ENCODE data around the gene LSG1. TPM values are rescaled to one million over a fixed set of nuclear protein-coding genes. Genes with fewer than 3 reads are reported as not detected.
A peak's percentile ranks its signal among the peaks of the same experiment; 100 is the strongest.

The LSG1 gene
- total and polyA plus RNA-seq, 2 of the 13 experiments (the other 11 are each of a cell fraction or from before 2014, with no cell fraction given) = 21.4 to 32.1 TPM

DNA sequence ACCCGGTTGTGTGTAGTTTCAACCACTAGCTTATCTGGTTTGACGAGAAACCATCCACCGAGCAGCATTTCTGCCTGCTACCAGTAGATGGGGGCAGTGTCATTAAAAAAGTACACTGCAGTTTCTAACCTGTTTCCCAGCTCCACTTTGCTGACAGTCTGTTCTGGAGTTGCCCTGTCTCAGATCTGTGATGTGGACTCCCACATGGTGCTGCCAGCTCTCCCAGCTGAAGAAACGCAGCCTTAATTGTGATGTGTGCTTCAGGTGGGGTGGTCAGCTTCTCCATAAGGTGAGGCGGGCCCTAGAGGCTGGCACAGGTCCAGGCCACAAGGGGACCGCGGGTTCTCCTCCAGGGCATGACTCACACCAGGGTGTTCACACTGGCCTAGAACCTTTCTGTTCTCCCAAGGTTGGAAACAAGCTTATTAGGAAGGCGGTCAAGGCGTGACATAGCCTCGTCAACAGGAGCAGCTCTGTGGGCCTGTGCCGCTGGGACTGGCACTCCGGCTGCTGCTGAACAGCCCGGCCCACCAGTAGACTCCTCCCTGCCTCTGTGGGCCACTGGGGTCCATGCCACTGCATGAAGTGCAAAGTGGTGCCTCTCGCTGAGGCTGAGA lies 10.8 kb upstream of the LSG1 start (continued):
- TF ChIP-seq ZMYM2 (CRISPR knock-in tag; IDR thresholded peaks at IDR 0.05) = no peak
- TF ChIP-seq, protein P1, sequence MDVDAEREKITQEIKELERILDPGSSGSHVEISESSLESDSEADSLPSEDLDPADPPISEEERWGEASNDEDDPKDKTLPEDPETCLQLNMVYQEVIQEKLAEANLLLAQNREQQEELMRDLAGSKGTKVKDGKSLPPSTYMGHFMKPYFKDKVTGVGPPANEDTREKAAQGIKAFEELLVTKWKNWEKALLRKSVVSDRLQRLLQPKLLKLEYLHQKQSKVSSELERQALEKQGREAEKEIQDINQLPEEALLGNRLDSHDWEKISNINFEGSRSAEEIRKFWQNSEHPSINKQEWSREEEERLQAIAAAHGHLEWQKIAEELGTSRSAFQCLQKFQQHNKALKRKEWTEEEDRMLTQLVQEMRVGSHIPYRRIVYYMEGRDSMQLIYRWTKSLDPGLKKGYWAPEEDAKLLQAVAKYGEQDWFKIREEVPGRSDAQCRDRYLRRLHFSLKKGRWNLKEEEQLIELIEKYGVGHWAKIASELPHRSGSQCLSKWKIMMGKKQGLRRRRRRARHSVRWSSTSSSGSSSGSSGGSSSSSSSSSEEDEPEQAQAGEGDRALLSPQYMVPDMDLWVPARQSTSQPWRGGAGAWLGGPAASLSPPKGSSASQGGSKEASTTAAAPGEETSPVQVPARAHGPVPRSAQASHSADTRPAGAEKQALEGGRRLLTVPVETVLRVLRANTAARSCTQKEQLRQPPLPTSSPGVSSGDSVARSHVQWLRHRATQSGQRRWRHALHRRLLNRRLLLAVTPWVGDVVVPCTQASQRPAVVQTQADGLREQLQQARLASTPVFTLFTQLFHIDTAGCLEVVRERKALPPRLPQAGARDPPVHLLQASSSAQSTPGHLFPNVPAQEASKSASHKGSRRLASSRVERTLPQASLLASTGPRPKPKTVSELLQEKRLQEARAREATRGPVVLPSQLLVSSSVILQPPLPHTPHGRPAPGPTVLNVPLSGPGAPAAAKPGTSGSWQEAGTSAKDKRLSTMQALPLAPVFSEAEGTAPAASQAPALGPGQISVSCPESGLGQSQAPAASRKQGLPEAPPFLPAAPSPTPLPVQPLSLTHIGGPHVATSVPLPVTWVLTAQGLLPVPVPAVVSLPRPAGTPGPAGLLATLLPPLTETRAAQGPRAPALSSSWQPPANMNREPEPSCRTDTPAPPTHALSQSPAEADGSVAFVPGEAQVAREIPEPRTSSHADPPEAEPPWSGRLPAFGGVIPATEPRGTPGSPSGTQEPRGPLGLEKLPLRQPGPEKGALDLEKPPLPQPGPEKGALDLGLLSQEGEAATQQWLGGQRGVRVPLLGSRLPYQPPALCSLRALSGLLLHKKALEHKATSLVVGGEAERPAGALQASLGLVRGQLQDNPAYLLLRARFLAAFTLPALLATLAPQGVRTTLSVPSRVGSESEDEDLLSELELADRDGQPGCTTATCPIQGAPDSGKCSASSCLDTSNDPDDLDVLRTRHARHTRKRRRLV (CRISPR knock-in tag; IDR thresholded peaks at IDR 0.05) = no peak
- TF ChIP-seq KDM1A (CRISPR knock-in tag; IDR thresholded peaks at IDR 0.05) = no peak
- TF ChIP-seq MXD1 (CRISPR knock-in tag; IDR thresholded peaks at IDR 0.05) = no peak
- no peak for TF ChIP-seq TBP (CRISPR knock-in tag; IDR thresholded peaks at IDR 0.05)
- TF ChIP-seq SALL1 (CRISPR knock-in tag; IDR thresholded peaks at IDR 0.05) = peak; percentile 57; the same call in 1 of the 2 replicates
- no peak for TF ChIP-seq MAFG (CRISPR knock-in tag; IDR thresholded peaks at IDR 0.05)
- no peak for TF ChIP-seq ZC3H4 (CRISPR knock-in tag; IDR thresholded peaks at IDR 0.05; ENCODE audit: borderline replicate concordance)
- peak; percentile 56 for TF ChIP-seq ZNF263 (CRISPR knock-in tag; IDR thresholded peaks at IDR 0.05)
- 0 out of 2 replicates have a peak, but pooled peaks have one; percentile 4 for TF ChIP-seq BCL6 (CRISPR knock-in tag; IDR thresholded peaks at IDR 0.05)
- no peak for TF ChIP-seq ZSCAN31 (CRISPR knock-in tag; IDR thresholded peaks at IDR 0.05; ENCODE audit: low read depth)
- TF ChIP-seq HHEX (CRISPR knock-in tag; IDR thresholded peaks at IDR 0.05) = no peak
- peak; percentile 47; the same call in 1 of the 2 replicates for TF ChIP-seq KDM4B (CRISPR knock-in tag; IDR thresholded peaks at IDR 0.05)
- TF ChIP-seq RARA (CRISPR knock-in tag; IDR thresholded peaks at IDR 0.05) = 0 out of 2 replicates have a peak, but pooled peaks have one; percentile 15
- TF ChIP-seq ISL2 (CRISPR knock-in tag; IDR thresholded peaks at IDR 0.05) = peak; percentile 38; the same call in 1 of the 2 replicates
- peak; percentile 57; the same call in 1 of the 2 replicates for TF ChIP-seq ZNF350 (CRISPR knock-in tag; IDR thresholded peaks at IDR 0.05; ENCODE audit: borderline replicate concordance, low read depth)
- TF ChIP-seq CBX5 (CRISPR knock-in tag; IDR thresholded peaks at IDR 0.05; ENCODE audit: borderline replicate concordance) = peak; percentile 22; the same call in 1 of the 2 replicates
- TF ChIP-seq TRIM24 (CRISPR knock-in tag; IDR thresholded peaks at IDR 0.05) = no peak
- TF ChIP-seq, protein P2, sequence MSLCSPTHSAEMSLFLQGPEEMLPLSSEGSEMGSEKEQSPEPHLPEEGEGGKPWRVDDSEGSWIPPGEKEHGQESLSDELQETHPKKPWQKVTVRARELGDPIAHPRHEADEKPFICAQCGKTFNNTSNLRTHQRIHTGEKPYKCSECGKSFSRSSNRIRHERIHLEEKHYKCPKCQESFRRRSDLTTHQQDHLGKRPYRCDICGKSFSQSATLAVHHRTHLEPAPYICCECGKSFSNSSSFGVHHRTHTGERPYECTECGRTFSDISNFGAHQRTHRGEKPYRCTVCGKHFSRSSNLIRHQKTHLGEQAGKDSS (CRISPR knock-in tag; IDR thresholded peaks at IDR 0.05; ENCODE audit: borderline replicate concordance, low read depth) = no peak
- TF ChIP-seq HDAC1 (CRISPR knock-in tag; IDR thresholded peaks at IDR 0.05) = peak; percentile 24; the same call in 1 of the 2 replicates
- TF ChIP-seq SMARCC2 (IDR thresholded peaks at IDR 0.05) = no peak
- no peak for TF ChIP-seq ZNF136 (CRISPR knock-in tag; IDR thresholded peaks at IDR 0.05; ENCODE audit: low read depth)
- TF ChIP-seq, protein P3, sequence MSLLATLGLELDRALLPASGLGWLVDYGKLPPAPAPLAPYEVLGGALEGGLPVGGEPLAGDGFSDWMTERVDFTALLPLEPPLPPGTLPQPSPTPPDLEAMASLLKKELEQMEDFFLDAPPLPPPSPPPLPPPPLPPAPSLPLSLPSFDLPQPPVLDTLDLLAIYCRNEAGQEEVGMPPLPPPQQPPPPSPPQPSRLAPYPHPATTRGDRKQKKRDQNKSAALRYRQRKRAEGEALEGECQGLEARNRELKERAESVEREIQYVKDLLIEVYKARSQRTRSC (CRISPR knock-in tag; IDR thresholded peaks at IDR 0.05; ENCODE audit: low read depth) = 0 out of 2 replicates have a peak, but pooled peaks have one; percentile 39
- TF ChIP-seq, protein P4, sequence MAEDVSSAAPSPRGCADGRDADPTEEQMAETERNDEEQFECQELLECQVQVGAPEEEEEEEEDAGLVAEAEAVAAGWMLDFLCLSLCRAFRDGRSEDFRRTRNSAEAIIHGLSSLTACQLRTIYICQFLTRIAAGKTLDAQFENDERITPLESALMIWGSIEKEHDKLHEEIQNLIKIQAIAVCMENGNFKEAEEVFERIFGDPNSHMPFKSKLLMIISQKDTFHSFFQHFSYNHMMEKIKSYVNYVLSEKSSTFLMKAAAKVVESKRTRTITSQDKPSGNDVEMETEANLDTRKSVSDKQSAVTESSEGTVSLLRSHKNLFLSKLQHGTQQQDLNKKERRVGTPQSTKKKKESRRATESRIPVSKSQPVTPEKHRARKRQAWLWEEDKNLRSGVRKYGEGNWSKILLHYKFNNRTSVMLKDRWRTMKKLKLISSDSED (CRISPR knock-in tag; IDR thresholded peaks at IDR 0.05) = no peak

Measured in HepG2 (cell line).